ENCODE measurements around the gene ASB7. TPM values are rescaled to one million over a fixed set of nuclear protein-coding genes. Genes with fewer than 3 reads are reported as not detected.

The ASB7 gene
- polyA plus RNA-seq, 3 donors, result 5.3 to 9.8 (median 7.6) TPM

GRCh38 chr15:100692671-100693070, 90.3 kb downstream of the ASB7 start:
- TF ChIP-seq CTCF (IDR thresholded peaks at IDR 0.05), result no peak
- Mint-ChIP-seq H3K36me3 (no peaks in the 10 kb centered on the region), H3K27me3 (ENCODE audit: low read depth in 3 of 3) (peaks cover 11 to 25% (median 14%) of the 10 kb centered on the region in 3 donors), H3K4me3 (no peak overlapping the region), H3K4me1 (no peaks in the 10 kb centered on the region), H3K9me3 (peaks cover 0 to 11% (median 2%) of the 10 kb centered on the region in 7 donors), H3K27ac (no peak overlapping the region)
- no peak for DNase-seq
- 79% methylated on average over 6 of the region's 7 CpGs for WGBS (ENCODE audit: insufficient coverage)
- no peaks in the 10 kb centered on the region for H4K20me1 ChIP-seq (ENCODE audit: insufficient read depth, low read length)
- H3K4me2 ChIP-seq (replicated peaks; ENCODE audit: extremely low read depth, low read length, poor library complexity, severe bottlenecking), result no peak overlapping the region
- H3K27ac ChIP-seq (ENCODE audit: low read depth in 1 of 2, low read length in 2 of 2), result no peak overlapping the region
- H3K27me3 ChIP-seq (ENCODE audit: control insufficient read depth in 2 of 2, insufficient read depth in 2 of 2, low read length in 2 of 2), result peaks cover 2 to 13% of the 10 kb centered on the region in 2 donors
- H3K4me1 ChIP-seq (ENCODE audit: control insufficient read depth in 1 of 2, insufficient read depth in 2 of 2, low read length in 2 of 2), result no peaks in the 10 kb centered on the region
- H3K79me2 ChIP-seq (ENCODE audit: insufficient read depth, low read length), result no peaks in the 10 kb centered on the region
- H3K4me3 ChIP-seq (replicated peaks in 1 of 3; ENCODE audit: low read depth in 2 of 3, low read length in 3 of 3), result no peak overlapping the region
- no peak overlapping the region for H2AFZ ChIP-seq (ENCODE audit: insufficient read depth, low read depth, low read length, poor library complexity, severe bottlenecking)
- H3K36me3 ChIP-seq (replicated peaks in 1 of 2; ENCODE audit: control insufficient read depth in 1 of 2, insufficient read depth in 2 of 2, low read length in 2 of 2), result no peaks in the 10 kb centered on the region
- intact Hi-C loops (cut with micrococcal nuclease), result no loop called here
- H3K9ac ChIP-seq (ENCODE audit: insufficient read depth, low read length, poor library complexity, severe bottlenecking), result no peak overlapping the region
- H3K9me3 ChIP-seq (replicated peaks in 1 of 2; ENCODE audit: control insufficient read depth in 1 of 2, insufficient read depth in 1 of 2, low read length in 2 of 2), result no peaks in the 10 kb centered on the region

GRCh38 chr15:100693451-100693850, 91.1 kb downstream of the ASB7 start:
- no peaks in the 10 kb centered on the region for H3K9me3 ChIP-seq (replicated peaks in 1 of 2; ENCODE audit: control insufficient read depth in 1 of 2, insufficient read depth in 1 of 2, low read length in 2 of 2)
- no peaks in the 10 kb centered on the region for H3K4me1 ChIP-seq (ENCODE audit: control insufficient read depth in 1 of 2, insufficient read depth in 2 of 2, low read length in 2 of 2)
- intact Hi-C loops (cut with micrococcal nuclease), result no loop called here
- H3K4me3 ChIP-seq (replicated peaks in 1 of 3; ENCODE audit: low read depth in 2 of 3, low read length in 3 of 3), result no peak overlapping the region
- H3K4me1 Mint-ChIP-seq, result no peaks in the 10 kb centered on the region
- no peaks in the 10 kb centered on the region for H3K36me3 Mint-ChIP-seq
- H2AFZ ChIP-seq (ENCODE audit: insufficient read depth, low read depth, low read length, poor library complexity, severe bottlenecking), result no peak overlapping the region
- no peak overlapping the region for H3K4me2 ChIP-seq (replicated peaks; ENCODE audit: extremely low read depth, low read length, poor library complexity, severe bottlenecking)
- H3K4me3 Mint-ChIP-seq, result no peak overlapping the region
- no peak for TF ChIP-seq CTCF (IDR thresholded peaks at IDR 0.05)
- H3K27me3 Mint-ChIP-seq (ENCODE audit: low read depth in 3 of 3), result peaks cover 10 to 26% (median 12%) of the 10 kb centered on the region in 3 donors
- no peak overlapping the region for H3K27ac ChIP-seq (ENCODE audit: low read depth in 1 of 2, low read length in 2 of 2)
- H3K27ac Mint-ChIP-seq, result no peak overlapping the region
- H3K79me2 ChIP-seq (ENCODE audit: insufficient read depth, low read length), result no peaks in the 10 kb centered on the region
- WGBS (ENCODE audit: insufficient coverage), result 100% methylated on average over 1 of the region's 4 CpGs
- no peaks in the 10 kb centered on the region for H3K36me3 ChIP-seq (replicated peaks in 1 of 2; ENCODE audit: control insufficient read depth in 1 of 2, insufficient read depth in 2 of 2, low read length in 2 of 2)
- H3K9me3 Mint-ChIP-seq, result peaks cover 0 to 11% (median 4%) of the 10 kb centered on the region in 7 donors
- no peak for DNase-seq
- peaks cover 2 to 12% of the 10 kb centered on the region in 2 donors for H3K27me3 ChIP-seq (ENCODE audit: control insufficient read depth in 2 of 2, insufficient read depth in 2 of 2, low read length in 2 of 2)
- H3K9ac ChIP-seq (ENCODE audit: insufficient read depth, low read length, poor library complexity, severe bottlenecking), result no peak overlapping the region
- no peaks in the 10 kb centered on the region for H4K20me1 ChIP-seq (ENCODE audit: insufficient read depth, low read length)

Data from CD14-positive monocyte (primary cell).